ENCODE data around the gene PDZD7.
A peak's percentile ranks its signal among the peaks of the same experiment; 100 is the strongest.

Gene PDZD7

GRCh38 chr10:101000127-101000914 is 30.6 kb downstream of the PDZD7 start:
- DNase-seq = peak; percentile 23

- no peak for DNase-seq
Measured at GRCh38 chr10:100999742-101000126, 31.2 kb downstream of the PDZD7 start, which contains the start of gene LZTS2. Gene LZTS2, plus strand, starts transcription at chr10:100999808. Its CDS starts 2,731 bp downstream, at chr10:101002539.

DNA sequence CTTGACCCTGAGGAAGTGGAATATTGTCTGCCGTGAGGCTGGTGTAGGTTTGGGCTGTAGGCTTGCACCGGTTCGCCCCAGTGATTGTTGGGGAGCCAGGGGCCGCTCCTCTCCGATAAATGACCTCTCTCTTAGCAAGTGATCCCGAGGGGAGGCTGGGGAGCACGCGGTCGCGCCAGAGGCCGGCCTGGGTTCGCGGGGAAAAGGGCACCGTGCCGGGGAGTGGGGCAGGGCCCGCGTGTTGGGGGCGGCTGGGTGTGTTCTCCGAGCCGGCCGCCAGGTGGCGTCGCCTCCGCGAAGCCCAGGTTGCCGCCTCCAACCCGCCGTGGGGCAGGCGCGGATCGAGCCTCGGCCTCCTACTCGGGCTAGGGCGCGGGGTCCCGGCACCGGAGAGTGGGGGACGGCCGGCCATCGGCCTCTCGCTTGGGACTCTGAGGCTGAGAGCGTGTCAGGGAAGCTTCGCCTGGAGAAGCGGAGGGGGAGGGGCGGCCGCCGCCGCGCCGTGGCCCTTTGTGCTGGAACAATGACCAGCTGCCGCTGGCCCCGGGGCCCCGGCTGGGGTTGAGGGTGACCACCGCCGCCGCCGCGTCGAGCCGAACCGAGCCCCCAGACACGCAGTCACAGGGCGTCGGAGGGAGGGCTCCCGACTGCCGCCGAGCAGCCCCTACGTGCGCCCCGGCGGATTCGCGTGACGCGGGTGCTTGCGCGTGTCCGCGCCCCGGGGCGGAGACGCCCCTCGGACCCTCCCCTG is 31.8 kb downstream of the PDZD7 start:
- DNase-seq = peak; percentile 84

GRCh38 chr10:100998183-100998990 is 32.5 kb downstream of the PDZD7 start:
- peak; percentile 73 for DNase-seq

DNA sequence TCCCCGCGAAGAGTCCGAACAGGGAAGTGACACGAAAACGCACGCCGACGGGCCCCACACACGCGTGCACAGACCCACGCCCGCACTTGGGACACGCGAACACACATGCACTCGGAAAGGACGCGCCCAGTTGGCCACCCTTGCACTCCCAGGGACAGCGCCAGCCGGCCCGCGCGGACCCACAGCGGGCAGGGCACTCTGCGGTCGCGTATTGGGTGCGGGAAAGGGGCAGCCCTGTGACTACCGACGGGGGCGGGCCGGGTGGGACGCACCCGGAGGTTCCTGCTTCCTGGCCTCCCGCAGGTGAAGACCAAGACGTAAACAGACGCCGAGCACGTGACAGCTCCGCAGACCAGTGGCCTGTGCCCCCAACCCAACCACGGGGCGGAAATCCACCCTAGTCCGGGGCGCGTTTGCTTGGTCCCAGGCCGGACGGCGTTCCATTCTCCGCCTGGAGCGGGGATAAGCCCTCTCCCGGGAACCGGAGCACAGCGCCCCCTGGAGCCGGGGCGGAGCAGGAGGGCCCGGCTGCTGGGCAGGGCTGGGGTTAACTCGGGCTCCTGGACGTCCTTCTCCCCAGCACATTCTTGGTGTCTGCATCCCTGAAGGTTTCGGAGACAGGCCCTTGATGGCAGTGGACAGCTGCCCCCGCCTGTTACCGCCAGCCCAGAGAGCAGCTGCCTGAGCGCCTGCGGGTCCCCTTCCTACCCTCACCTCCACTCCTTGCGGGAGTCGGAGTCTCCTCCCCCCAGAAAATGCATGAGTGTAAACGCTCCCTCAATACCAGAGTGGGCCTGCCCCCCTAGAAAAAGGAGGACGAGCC is 33.4 kb downstream of the PDZD7 start:
- DNase-seq = peak; percentile 91

DNA sequence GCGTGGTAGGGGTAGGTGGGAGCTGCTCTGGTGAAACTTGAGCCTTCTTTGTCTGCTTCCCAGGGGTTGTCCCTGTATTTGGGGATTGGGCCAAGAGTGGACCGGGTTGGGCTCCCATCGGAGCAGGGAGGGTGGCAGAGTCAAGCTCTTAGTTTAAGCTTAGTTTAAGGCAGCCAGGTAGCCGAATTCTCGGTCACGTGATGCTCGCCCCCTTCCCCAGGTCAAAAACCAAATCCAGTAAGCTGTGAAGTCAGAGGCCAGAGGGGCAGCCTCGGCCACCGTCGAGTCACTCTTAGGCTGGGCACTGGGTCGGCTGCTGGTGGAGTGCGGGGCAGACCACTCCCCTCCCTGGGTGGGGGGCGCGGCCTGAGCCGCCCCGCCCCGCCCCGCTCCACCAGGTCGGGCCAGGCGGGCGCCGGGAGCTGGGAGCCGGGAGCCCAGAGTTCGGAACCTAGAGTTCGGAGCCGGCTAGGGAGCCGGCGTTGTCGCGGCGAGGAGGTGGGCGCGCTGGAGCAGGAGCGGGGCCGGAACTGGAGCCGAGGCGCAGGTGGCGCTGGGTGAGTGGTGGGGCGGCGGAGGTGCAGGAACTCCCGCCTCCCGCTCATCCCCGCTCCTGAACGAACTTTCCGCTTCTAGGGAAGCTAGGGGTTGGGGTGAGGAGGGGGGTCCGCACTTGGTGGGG is 34.1 kb downstream of the PDZD7 start:
- DNase-seq = peak; percentile 18

- no peak for DNase-seq
Measured at GRCh38 chr10:100995181-100995580, 35.7 kb downstream of the PDZD7 start.

- peak; percentile 23 for DNase-seq
Measured at GRCh38 chr10:100993986-100994708, 36.8 kb downstream of the PDZD7 start.

GRCh38 chr10:100989088-100989487 is 41.8 kb downstream of the PDZD7 start:
- no peak for DNase-seq

DNA sequence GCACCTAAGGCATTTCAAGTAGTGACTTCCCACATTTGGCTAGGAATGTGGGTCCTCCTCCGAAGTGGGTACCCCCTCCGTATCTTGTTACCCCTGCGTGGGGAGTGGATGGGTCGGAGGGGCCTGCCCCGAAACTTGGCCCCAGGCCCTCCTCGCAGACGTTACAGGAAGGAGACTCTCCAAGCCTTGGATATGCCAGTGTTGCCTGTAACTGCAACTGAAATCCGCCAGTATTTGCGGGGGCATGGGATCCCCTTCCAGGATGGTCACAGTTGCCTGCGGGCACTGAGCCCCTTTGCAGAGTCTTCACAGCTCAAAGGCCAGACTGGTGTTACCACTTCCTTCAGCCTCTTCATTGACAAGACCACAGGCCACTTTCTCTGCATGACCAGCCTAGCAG is 42.8 kb downstream of the PDZD7 start:
- DNase-seq = no peak

- no peak for DNase-seq
Measured at GRCh38 chr10:100987685-100988049, 43.3 kb downstream of the PDZD7 start.

DNA sequence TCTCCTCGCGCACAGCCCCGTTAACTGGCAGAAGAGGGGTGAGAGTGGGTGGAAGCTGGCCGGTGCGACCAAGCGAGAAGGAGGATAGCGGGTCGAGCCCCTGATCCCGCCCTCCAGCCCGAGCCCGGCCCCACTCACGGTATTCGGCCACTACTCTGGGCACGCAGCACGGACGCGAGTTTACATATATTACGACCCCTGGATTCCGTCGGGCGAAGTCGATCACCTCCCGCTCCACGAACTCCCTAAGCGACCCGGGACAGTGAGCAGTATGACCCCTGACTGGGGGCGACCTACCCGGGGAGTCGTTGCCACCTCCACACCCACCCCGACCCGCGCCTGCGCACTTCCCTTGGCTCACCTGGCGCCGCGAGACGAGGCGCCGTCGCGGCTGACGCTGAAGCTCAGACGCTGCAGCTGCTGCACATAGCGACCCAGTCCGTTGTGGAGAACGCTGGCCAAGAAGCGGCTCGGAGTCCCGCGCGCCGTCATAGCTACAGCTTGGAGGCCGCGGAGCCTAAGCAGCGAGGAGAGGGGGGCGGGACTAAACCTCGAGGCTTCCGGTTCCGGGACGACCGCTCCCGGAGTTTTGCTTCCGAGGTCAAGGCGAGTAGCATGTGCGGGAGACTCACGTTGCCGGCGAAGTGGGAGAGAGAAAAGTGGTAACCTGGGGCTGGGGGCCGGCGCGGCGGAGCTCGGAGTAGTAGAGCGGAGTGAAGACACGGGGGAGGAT is 43.8 kb downstream of the PDZD7 start, which contains the start of the genes MRPL43 and TWNK:
TSS of gene MRPL43 (minus strand) at position 546 of the 733 bp plus-strand sequence. CDS start at position 492, 54 bp downstream.
TSS of gene TWNK (plus strand) at position 592 of the 733 bp plus-strand sequence. CDS start 668 bp downstream, outside the sequence.
- DNase-seq = peak; percentile 87

- no peak for DNase-seq
Measured at GRCh38 chr10:100986623-100986951, 44.3 kb downstream of the PDZD7 start.

GRCh38 chr10:100985336-100985735 is 45.6 kb downstream of the PDZD7 start:
- no peak for DNase-seq

GRCh38 chr10:100984672-100985177 is 46.2 kb downstream of the PDZD7 start:
- no peak for DNase-seq

- no peak for DNase-seq
Measured at GRCh38 chr10:100983868-100984671, 46.9 kb downstream of the PDZD7 start.

DNA sequence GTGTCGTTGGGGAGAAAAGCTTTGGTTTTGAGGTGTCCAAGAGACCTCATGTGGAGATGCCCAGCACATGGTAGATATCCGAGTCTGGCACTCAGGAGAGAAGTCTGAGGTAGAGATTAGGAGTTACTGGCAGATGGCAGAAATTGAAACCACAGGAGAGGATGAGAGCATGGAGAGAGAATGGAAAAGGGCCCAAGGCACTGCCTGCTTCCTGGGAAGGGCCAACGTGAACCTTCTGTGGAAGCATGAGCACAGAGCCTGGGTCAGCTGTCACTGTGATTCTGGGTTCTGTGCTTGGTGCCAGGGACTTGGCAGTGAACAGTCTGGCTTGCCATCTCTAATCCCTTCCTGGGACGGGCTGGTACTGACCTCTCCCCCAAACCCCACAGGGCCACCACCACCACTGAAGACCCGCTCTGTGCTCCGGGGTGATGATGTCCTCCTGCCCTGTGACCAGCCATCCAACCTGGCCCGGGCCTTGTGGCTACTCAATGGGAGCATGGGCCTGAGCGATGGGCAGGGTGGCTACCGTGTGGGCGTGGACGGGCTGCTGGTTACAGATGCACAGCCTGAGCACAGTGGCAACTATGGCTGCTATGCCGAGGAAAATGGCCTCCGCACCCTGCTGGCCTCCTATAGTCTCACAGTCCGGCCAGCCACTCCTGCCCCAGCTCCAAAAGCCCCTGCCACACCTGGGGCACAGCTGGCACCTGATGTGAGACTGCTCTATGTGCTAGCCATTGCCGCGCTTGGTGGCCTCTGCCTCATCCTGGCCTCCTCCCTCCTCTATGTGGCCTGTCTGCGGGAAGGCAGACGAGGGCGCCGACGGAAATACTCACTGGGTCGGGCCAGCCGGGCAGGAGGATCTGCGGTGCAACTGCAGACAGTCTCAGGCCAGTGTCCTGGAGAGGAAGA is 47.8 kb downstream of the PDZD7 start:
- no peak for DNase-seq

DNA sequence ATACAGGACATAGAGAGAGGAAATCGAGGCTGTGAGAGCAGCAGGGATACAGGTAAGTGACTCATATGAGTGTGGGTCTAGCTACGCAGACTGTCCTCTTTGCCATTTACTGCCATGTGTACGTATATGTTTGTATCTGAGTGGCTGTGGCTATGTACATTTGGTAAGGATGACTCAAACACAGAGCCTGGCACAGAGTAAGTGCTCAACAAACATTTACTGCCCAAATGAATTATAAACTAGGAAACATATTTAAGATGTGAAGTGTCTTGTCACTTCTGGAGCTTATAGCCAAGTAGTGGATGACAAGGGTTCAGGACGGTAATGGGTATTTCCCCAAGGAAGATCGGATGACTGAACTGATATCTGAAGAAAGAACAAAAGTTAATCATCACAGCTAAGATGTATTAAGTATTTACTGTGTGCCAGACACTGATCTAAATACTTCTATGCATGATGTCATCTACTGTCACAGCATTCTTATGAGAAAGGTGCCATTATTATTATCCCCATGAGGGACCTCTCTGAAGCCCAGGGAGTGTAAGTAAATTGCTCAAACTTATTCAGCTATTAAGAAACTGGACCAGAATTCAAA is 49.7 kb downstream of the PDZD7 start:
- DNase-seq = no peak
